HCT116 (cell line): ENCODE measurements around the gene ADM2. TPM values are rescaled to one million over a fixed set of nuclear protein-coding genes. Genes with fewer than 3 reads are reported as not detected.

Experiments used
- ATAC-seq: fragments of 200-7000 bp; cut with Tn5 transposase; 2 replicates; pipeline ENCODE4 v1.9.1; 2020; ENCODE audit warnings: mild to moderate bottlenecking, moderate library complexity
- BruUV-seq: library from RNA; stranded (reverse); fragments of 400-500 nt; replicated peaks from 2 replicates; lab custom pipeline; 2021; lab: Mats Ljungman, UMichigan
- CTCF ChIA-PET: fragments of 300-600 bp; sonication (Branson Sonifier 250); formaldehyde crosslinking; loops from one replicate; lab custom pipeline; 2021; ENCODE audit warnings: antibody characterized with exemption; lab: Charles Lee
- POLR2A ChIA-PET: fragments of 300-600, 350-600 bp; sonication (Branson Sonifier 250); formaldehyde crosslinking; loops from one replicate; lab custom pipeline; 2021; ENCODE audit warnings: antibody characterized with exemption; lab: Charles Lee
- RAD21 ChIA-PET, 2 experiments: fragments of 300-600 bp; sonication (Branson Sonifier 250); formaldehyde crosslinking; loops; one replicate each; lab custom pipeline; 2023; ENCODE audit warnings: low total read pairs in 2 of 2; ENCODE audit not compliant: uncharacterized antibody in 2 of 2, unreplicated experiment in 2 of 2, low non-redundant PET in 1 of 2; lab: Charles Lee
- DNase-seq: peaks from one replicate; pipeline ENCODE4 v3.0.0-alpha.2; 2010; ENCODE audit warnings: low read depth, low spot score
- H2AFZ ChIP-seq: fragments of 200-600 bp; shearing (Covaris generic), sonication (generic); 2 replicates; pipeline ENCODE4 v1.6.1; 2017; ENCODE audit warnings: low read depth, mixed run types, mixed read lengths, antibody characterized with exemption, low read length; ENCODE audit not compliant: poor library complexity, severe bottlenecking
- H3K27ac ChIP-seq: 2 replicates; pipeline ENCODE4 v1.5.1; 2012; ENCODE audit warnings: low read depth, low read length
- H3K27me3 ChIP-seq: fragments of 200-600 bp; sonication (generic); 2 replicates; pipeline ENCODE4 v1.6.1; 2016; ENCODE audit warnings: mixed run types, low read length, mixed read lengths; ENCODE audit not compliant: insufficient read depth
- H3K36me3 ChIP-seq, 2 experiments: fragments of 200-500 bp in 1 of 2; fragments of 200-600 bp in 1 of 2; sonication (Bioruptor generic) in 1 of 2; sonication (generic) in 1 of 2; 2 replicates each; pipeline versions ENCODE4 v1.5.1 to v1.6.1; 2014 to 2016; ENCODE audit warnings: low read length in 2 of 2, inconsistent platforms in 1 of 2, mixed read lengths in 1 of 2, mixed run types in 1 of 2; ENCODE audit not compliant: insufficient read depth in 2 of 2, control insufficient read depth in 1 of 2
- H3K4me1 ChIP-seq, 2 experiments: fragments of 200-600 bp in 1 of 2; sonication (generic) in 1 of 2; 2 replicates each; pipeline versions ENCODE4 v1.5.1 to v1.6.1; 2012 to 2017; ENCODE audit warnings: low read length in 2 of 2, inconsistent platforms in 1 of 2, mild to moderate bottlenecking in 1 of 2, mixed read lengths in 1 of 2, mixed run types in 1 of 2, moderate library complexity in 1 of 2; ENCODE audit not compliant: insufficient read depth in 2 of 2, control insufficient read depth in 1 of 2
- H3K4me2 ChIP-seq: fragments of 200-600 bp; sonication (generic); 2 replicates; pipeline ENCODE4 v1.6.1; 2017; ENCODE audit warnings: mixed run types, low read length, mixed read lengths
- H3K4me3 ChIP-seq, 2 experiments: fragments of 200-600 bp in 1 of 2; sonication (generic) in 1 of 2; replicated peaks in 1 of 2; 2 replicates each; pipeline ENCODE4 v1.5.1; 2011 to 2016; ENCODE audit warnings: low read length in 2 of 2, control low read depth in 1 of 2, low read depth in 1 of 2, mild to moderate bottlenecking in 1 of 2, mixed read lengths in 1 of 2, mixed run types in 1 of 2
- H3K79me2 ChIP-seq: fragments of 200-600 bp; sonication (generic); 2 replicates; pipeline ENCODE4 v1.6.1; 2017; ENCODE audit warnings: mild to moderate bottlenecking, mixed run types, low read length, moderate library complexity, mixed read lengths; ENCODE audit not compliant: insufficient read depth
- H3K9ac ChIP-seq: fragments of 200-600 bp; sonication (generic); 2 replicates; pipeline ENCODE4 v1.6.1; 2016; ENCODE audit warnings: low read length, mixed read lengths
- H3K9me2 ChIP-seq: fragments of 200-600 bp; sonication (generic), shearing (Covaris generic); 2 replicates; pipeline ENCODE4 v1.6.1; 2017; ENCODE audit warnings: mixed run types, mild to moderate bottlenecking, moderate library complexity; ENCODE audit not compliant: insufficient read depth
- H3K9me3 ChIP-seq, 2 experiments: fragments of 200-500 bp in 1 of 2; fragments of 200-600 bp in 1 of 2; sonication (Bioruptor generic) in 1 of 2; sonication (generic) in 1 of 2; 2 replicates each; pipeline ENCODE4 v1.6.1; 2014 to 2017; ENCODE audit warnings: low read length in 2 of 2, mixed read lengths in 2 of 2, inconsistent platforms in 1 of 2, low read depth in 1 of 2, mild to moderate bottlenecking in 1 of 2, mixed run types in 1 of 2, moderate library complexity in 1 of 2; ENCODE audit not compliant: control insufficient read depth in 1 of 2, insufficient read depth in 1 of 2
- H4K20me1 ChIP-seq: fragments of 200-600 bp; sonication (generic), shearing (Covaris generic); 2 replicates; pipeline ENCODE4 v1.6.1; 2017; ENCODE audit warnings: mixed run types, mild to moderate bottlenecking, moderate library complexity; ENCODE audit not compliant: insufficient read depth
- EGR1 ChIP-seq: IDR thresholded peaks from 2 replicates; pipeline ENCODE4 v1.6.1; 2012; ENCODE audit warnings: low read depth
- JUND ChIP-seq: IDR thresholded peaks from 2 replicates; pipeline ENCODE4 v1.6.1; 2012
- POLR2A ChIP-seq: IDR thresholded peaks from 2 replicates; pipeline ENCODE4 v1.7.0; 2011; ENCODE audit warnings: borderline replicate concordance; ENCODE audit not compliant: insufficient read depth, insufficient read length; ENCODE audit errors: extremely low read depth
- RAD21 ChIP-seq: IDR thresholded peaks from 2 replicates; pipeline ENCODE4 v1.6.1; 2012; ENCODE audit warnings: low read depth, mild to moderate bottlenecking
- REST ChIP-seq: IDR thresholded peaks from 2 replicates; pipeline ENCODE4 v1.6.1; 2012; ENCODE audit warnings: low read depth
- SP1 ChIP-seq: IDR thresholded peaks from 2 replicates; pipeline ENCODE4 v1.6.1; 2012; ENCODE audit warnings: low read depth
- SRF ChIP-seq: IDR thresholded peaks from 2 replicates; pipeline ENCODE4 v1.6.1; 2012; ENCODE audit warnings: low read depth
- TCF7L2 ChIP-seq: IDR thresholded peaks from 2 replicates; pipeline ENCODE4 v1.7.0; 2011; ENCODE audit warnings: borderline replicate concordance, inconsistent platforms; ENCODE audit not compliant: insufficient read depth, insufficient read length; ENCODE audit errors: extremely low read depth
- YY1 ChIP-seq: IDR thresholded peaks from 2 replicates; pipeline ENCODE4 v1.6.1; 2011; ENCODE audit warnings: low read length, low read depth, moderate library complexity, mild to moderate bottlenecking; ENCODE audit not compliant: insufficient replicate concordance; ENCODE audit errors: extremely low read depth
- intact Hi-C: fragments of 100-400 bp; cut with micrococcal nuclease; formaldehyde crosslinking; loops from 2 replicates; pipeline ENCODE4 v1.10.0; 2022
- total RNA-seq: library from RNA; stranded (reverse); gene quantifications from one replicate; pipeline ENCODE4 v1.2.1, GENCODE V29; 2021; ENCODE audit not compliant: unreplicated experiment

Gene ADM2
- total RNA-seq, 1 experiment from 2014 or later: 12.8 TPM

- RAD21 ChIA-PET: no interaction called here
- Histone ChIP-seq H2AFZ (no peak overlapping the region), H4K20me1 (no peaks in the 10 kb centered on the region), H3K27me3 (no peaks in the 10 kb centered on the region), H3K4me3 (no peak overlapping the region), H3K79me2 (no peaks in the 10 kb centered on the region), H3K9me2 (no peaks in the 10 kb centered on the region), H3K9ac (no peak overlapping the region), H3K4me1 (no peaks in the 10 kb centered on the region), H3K4me2 (no peak overlapping the region), H3K27ac (no peak overlapping the region), H3K9me3 (no peaks in the 10 kb centered on the region), H3K36me3 (peaks cover 16 to 20% of the 10 kb centered on the region in 2 experiments; a peak in 3 of 4 replicates)
- POLR2A ChIA-PET: no interaction called here
- no peak for DNase-seq
- intact Hi-C loops: no loop called here
- ATAC-seq: no peak
- TF ChIP-seq YY1 (no peak), SP1 (no peak), POLR2A (no peak), EGR1 (no peak), SRF (no peak), JUND (no peak), TCF7L2 (no peak), RAD21 (no peak), REST (no peak)
- CTCF ChIA-PET: no interaction called here
- BruUV-seq: no TSS peak
These were observed 25.3 kb upstream of the ADM2 start for GRCh38 chr22:50456026-50456425.
